ENCODE data around the gene PRPF38A.

DNA sequence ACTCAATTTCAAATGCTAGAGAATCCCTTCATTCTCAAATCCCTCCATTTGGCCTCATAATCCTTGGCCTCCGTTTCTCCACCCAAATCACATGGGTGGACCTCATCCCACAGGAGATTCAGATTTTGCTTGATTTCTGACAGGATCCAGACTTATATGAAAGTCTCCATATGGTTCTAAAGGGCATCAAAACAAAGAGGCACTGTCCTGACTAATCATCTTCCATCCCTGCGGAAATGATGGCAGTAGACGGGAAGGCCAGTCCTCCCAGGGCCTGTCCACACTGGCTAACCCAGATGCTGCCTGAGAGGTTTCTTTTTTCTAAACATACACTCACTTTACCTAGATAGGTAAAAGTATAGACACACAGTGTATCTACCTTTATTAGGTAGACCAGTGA lies 19.0 kb upstream of the PRPF38A start:
- TF ChIP-seq POLR2AphosphoS5 (IDR thresholded peaks at IDR 0.05; ENCODE audit: low read depth, low read length) (no peak), POLR2A (IDR thresholded peaks at IDR 0.05; ENCODE audit: low read depth, low read length) (no peak), TAF1 (IDR thresholded peaks at IDR 0.05; ENCODE audit: low read depth, low read length) (no peak), POU2F2 (IDR thresholded peaks at IDR 0.05; ENCODE audit: low read depth, low read length) (no peak)

Data from GM12891 (cell line).